Right cardiac atrium (tissue), 5 donors: ENCODE results near the gene HDAC9. TPM values are rescaled to one million over a fixed set of nuclear protein-coding genes. Genes with fewer than 3 reads are reported as not detected.
"Not testable (repeated sequence)": the region's sequence is repeated elsewhere in the genome, so short reads cannot be mapped to it uniquely, and the experiment has no call there.

Source experiments
- ATAC-seq, 2 donors: fragments of 200-7000 bp; cut with Tn5 transposase; one replicate each; pipeline versions ENCODE4 v1.8.0 to v1.9.1; 2020; ENCODE audit warnings: moderate library complexity in 2 of 2, mild to moderate bottlenecking in 1 of 2
- DNase-seq, 3 donors: peaks; one replicate each; pipeline ENCODE4 v3.0.0-alpha.2; 2020
- H3K27ac ChIP-seq: one replicate; pipeline ENCODE4 v1.5.1; 2013; ENCODE audit warnings: mild to moderate bottlenecking, low read length, control low read depth, moderate library complexity
- H3K27me3 ChIP-seq: one replicate; pipeline ENCODE4 v1.6.1; 2013; ENCODE audit not compliant: control insufficient read depth, insufficient read depth
- H3K4me1 ChIP-seq: one replicate; pipeline ENCODE4 v1.6.1; 2013; ENCODE audit warnings: low read length; ENCODE audit not compliant: control insufficient read depth, insufficient read depth
- H3K4me3 ChIP-seq: one replicate; pipeline ENCODE4 v1.5.1; 2013; ENCODE audit warnings: low read length, control low read depth
- H3K9me3 ChIP-seq: one replicate; pipeline ENCODE4 v1.6.1; 2013; ENCODE audit warnings: low read length; ENCODE audit not compliant: control insufficient read depth
- WGBS: extraction: QIAGEN DNeasy Blood & Tissue Kit; methylation state at CpG from one replicate; pipeline ENCODE4 v1.1.7; 2013; 5-methylcytosine and 5-hydroxymethylcytosine counted together
- intact Hi-C, 4 donors: fragments of 100-400 bp; cut with DNase I; formaldehyde crosslinking; loops; one replicate each; pipeline versions ENCODE4 v1.11.0 to v1.14.0; 2022 to 2023
- polyA plus RNA-seq: library from polyadenylated mRNA; stranded (reverse); fragments of 200-250 nt; gene quantifications from one replicate; pipeline ENCODE4 v1.2.3, GENCODE V29; 2013
- total RNA-seq, 4 donors: library from RNA; stranded (reverse); fragmentation: NEBNext Ultra II Directional; extraction: Animal tissue kit (Norgen Biotek cat#: 25700); gene quantifications; one replicate each; pipeline ENCODE4 v1.2.1, GENCODE V29; 2021
- donor health status: healthy with polysubstance abuse.
- donor health status: DM: no; HTN: yes; CAD: no.
- donor health status: DM: no; HTN: no; CAD: no.
- donor health status: DM: no; HTN: yes; CAD: no; lungs with severe emphysema.
- donor health status: DM: yes; HTN: yes; CAD: no.

Gene HDAC9
- total and polyA plus RNA-seq, 5 donors: 5.5 to 42.2 (median 22.6) TPM

DNA sequence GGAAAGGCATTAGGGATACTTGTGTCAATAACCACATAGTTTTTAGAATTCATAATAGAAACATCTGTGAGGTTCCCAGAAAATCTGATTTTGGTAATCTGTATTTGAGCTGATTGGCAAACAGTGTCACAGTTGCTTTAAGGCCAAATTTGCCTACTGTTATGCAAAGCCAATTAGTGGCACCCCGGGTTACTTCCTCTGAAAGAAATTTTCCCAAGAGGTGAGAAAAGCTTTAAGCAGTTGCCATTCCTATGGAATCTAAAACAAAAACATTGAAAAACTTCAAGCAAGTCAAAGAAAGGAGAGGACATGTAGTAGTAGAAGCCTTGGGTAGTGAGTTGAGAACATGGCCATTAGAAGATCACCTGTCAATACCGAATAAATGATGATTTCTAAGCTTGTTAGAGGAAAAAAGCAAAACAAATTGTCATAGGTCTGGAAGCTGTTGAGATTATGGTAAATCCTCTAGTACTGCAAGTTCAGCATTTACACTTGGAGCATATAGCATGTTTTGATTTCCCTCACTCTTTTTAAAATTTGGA lies 445.1 kb downstream of the HDAC9 start:
- H3K9me3 ChIP-seq: no peaks in the 10 kb centered on the region
- ATAC-seq (no peak), DNase-seq (no peak)
- H3K4me3 ChIP-seq: no peak overlapping the region
- H3K27me3 ChIP-seq: no peaks in the 10 kb centered on the region
- 33% methylated on average over 2 of the region's 2 CpGs for WGBS
- intact Hi-C loops: no loop called here
- no peak overlapping the region for H3K27ac ChIP-seq
- H3K4me1 ChIP-seq: no peaks in the 10 kb centered on the region

DNA sequence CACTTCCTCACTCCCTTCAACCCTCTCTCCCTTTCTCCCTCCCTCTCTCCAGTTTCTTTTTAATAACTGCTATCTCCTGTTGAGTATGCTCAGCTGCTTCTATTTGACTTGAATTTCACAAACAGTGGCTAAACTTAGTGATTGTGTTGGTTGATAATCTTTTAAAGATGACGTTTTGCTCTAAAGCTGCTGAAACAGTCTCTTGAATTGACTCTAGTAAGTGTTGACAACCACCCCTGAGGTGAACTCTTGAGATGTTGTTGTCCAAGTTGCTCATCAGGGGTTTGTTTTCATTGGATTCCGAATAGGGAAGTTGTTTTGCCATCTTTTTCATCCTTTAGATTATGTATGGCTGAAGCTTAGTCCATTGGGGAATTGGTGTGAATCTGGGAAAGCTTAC lies 445.7 kb downstream of the HDAC9 start:
- intact Hi-C loops: no loop called here
- Histone ChIP-seq H3K27me3 (no peaks in the 10 kb centered on the region), H3K4me3 (no peak overlapping the region), H3K27ac (no peak overlapping the region), H3K9me3 (no peaks in the 10 kb centered on the region), H3K4me1 (no peaks in the 10 kb centered on the region)
- WGBS: 22% methylated on average over 2 of the region's 2 CpGs
- ATAC-seq (peak in 1 of 2 donors; percentile 76), DNase-seq (no peak)

DNA sequence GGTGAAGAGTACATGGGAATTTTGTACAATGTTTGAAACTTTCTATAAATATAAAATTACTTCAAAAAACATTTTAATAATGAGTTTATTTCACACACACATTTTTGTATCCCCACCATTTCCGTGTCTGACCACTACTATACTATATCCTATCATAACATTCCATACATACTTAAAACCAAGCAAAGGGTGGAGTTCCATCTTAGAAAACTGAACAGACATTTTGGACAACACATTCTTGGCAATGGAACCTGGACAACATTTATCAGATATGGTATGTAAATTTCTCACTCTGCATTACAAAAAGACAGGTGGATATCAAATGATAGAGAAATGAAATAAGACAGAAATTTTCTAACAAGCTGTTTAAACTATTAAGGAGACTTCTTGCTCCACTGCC lies 453.0 kb downstream of the HDAC9 start:
- no peak overlapping the region for H3K27ac ChIP-seq
- no peak for ATAC-seq
- no peaks in the 10 kb centered on the region for H3K27me3 ChIP-seq
- no peak for DNase-seq
- intact Hi-C loops: no loop called here
- H3K4me1 ChIP-seq: no peaks in the 10 kb centered on the region
- H3K4me3 ChIP-seq: no peak overlapping the region
- 57% methylated on average over 1 of the region's 1 CpG for WGBS
- H3K9me3 ChIP-seq: no peaks in the 10 kb centered on the region

DNA sequence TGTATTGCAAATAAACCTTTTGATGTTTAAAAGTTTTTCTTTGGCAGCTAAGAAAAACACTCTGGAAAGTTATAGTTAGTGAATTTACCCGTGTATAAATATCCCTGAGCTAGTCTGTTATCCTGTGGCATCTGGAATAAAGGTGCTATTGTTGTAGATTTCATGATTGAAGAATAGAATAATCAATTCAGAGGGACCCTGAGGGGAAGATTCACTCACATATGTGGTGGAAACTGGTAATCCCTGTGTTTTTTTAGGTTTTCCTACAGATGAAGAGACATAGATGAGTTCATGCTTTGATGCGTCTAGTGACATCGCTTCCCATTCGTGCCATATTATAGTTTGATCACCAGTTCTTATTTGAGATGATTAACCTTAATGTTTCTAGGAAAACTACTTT lies 457.3 kb downstream of the HDAC9 start:
- Histone ChIP-seq H3K27ac (no peak overlapping the region), H3K9me3 (no peaks in the 10 kb centered on the region), H3K27me3 (no peaks in the 10 kb centered on the region), H3K4me3 (no peak overlapping the region), H3K4me1 (no peaks in the 10 kb centered on the region)
- ATAC-seq (no peak), DNase-seq (no peak)
- intact Hi-C loops: no loop called here
- 86% methylated on average over 4 of the region's 4 CpGs for WGBS

DNA sequence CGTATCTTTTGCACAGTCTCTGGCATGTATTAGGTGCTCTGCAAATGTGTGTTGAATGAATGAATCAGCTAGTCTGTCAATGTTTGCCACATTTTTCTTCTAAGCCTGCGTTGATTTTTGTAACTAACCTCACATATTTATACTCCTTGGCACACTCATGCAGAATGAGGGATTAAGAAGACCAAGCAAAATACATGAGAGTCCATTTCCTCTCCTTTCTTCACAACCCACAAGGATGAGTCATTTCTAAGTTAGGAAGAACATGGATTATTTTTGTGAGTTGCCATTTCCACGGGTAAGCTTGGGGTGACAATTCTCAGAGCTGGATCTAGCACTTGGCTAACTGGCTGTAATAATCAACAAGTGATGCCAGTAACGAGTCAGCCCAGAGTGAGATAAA lies 463.1 kb downstream of the HDAC9 start:
- Histone ChIP-seq H3K9me3 (no peaks in the 10 kb centered on the region), H3K27me3 (no peaks in the 10 kb centered on the region), H3K27ac (no peak overlapping the region), H3K4me1 (no peaks in the 10 kb centered on the region), H3K4me3 (no peak overlapping the region)
- intact Hi-C loops: no loop called here
- no peak for ATAC-seq
- DNase-seq: no peak
- WGBS: 73% methylated on average over 4 of the region's 4 CpGs

DNA sequence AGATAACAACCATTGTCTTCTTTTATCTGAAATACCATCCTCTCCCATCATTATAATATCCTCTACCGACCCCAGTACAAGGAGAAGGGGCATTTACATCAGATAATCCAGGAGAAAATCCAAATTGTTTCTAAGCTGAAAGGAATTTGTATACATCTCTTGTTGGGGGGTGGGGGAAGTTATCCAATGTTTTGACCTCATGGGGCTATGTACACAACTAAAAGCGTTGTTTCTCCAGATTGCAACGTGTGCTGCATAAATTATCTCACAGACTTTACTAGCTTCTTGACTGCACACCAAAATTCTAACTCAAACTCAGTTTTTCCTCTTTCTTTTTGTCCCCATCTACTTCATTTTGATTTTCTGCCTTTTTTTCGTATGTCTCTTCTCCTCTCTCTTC lies 465.2 kb downstream of the HDAC9 start:
- ATAC-seq: no peak
- intact Hi-C loops: no loop called here

DNA sequence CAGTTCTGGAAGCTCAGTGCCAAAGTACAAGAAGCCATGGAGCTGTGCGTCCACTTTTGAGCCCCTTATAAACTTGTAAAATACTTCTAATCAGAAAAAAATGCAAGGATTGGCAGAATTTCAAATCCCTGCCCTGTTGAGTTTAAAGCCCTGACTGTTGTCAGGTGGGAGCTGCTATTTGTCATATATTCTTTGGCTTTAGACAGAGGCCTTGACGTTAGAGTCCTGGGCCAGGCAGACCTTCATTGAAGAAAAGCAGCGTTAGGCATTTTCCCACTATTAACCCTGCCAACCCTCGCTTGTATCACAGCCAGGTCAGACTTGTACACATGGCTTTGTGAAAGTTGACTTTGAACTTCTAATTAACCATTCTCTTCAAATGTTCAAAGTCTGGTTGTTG lies 466.5 kb downstream of the HDAC9 start:
- Histone ChIP-seq H3K4me1 (no peaks in the 10 kb centered on the region), H3K4me3 (no peak overlapping the region), H3K27ac (no peak overlapping the region), H3K27me3 (no peaks in the 10 kb centered on the region), H3K9me3 (no peaks in the 10 kb centered on the region)
- DNase-seq (no peak), ATAC-seq (no peak)
- intact Hi-C loops: no loop called here
- WGBS: 64% methylated on average over 4 of the region's 4 CpGs

More for the DNA sequence above, 465.2 kb downstream of the HDAC9 start:
- H3K27me3 ChIP-seq: no peaks in the 10 kb centered on the region
- 55% methylated on average over 4 of the region's 4 CpGs for WGBS
- DNase-seq: no peak
- no peaks in the 10 kb centered on the region for H3K9me3 ChIP-seq
- no peak overlapping the region for H3K27ac ChIP-seq
- H3K4me3 ChIP-seq: no peak overlapping the region
- H3K4me1 ChIP-seq: no peaks in the 10 kb centered on the region

DNA sequence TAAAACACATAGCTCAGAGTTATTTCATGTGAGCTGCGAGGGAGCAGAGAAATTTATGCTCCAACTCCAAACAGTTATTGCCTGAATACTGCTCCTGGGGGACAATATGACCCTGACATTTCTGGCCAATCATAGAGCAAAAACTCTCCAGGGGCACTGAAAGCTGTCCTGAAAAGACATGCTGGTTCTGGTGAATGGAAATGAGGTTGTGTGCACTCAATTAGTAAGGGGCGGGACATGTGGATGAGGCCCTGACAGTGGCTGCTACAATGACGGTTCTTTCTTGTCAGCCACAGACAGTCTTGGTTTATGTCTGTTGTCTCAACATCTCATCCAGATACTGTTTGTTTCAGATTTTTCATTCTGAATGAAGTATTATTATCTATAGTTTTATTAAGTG lies 470.1 kb downstream of the HDAC9 start:
- Histone ChIP-seq H3K4me1 (no peaks in the 10 kb centered on the region), H3K27ac (no peak overlapping the region), H3K4me3 (no peak overlapping the region), H3K27me3 (no peaks in the 10 kb centered on the region), H3K9me3 (no peaks in the 10 kb centered on the region)
- no peak for ATAC-seq
- DNase-seq: no peak
- intact Hi-C loops: no loop called here
- WGBS: 86% methylated on average over 3 of the region's 3 CpGs

DNA sequence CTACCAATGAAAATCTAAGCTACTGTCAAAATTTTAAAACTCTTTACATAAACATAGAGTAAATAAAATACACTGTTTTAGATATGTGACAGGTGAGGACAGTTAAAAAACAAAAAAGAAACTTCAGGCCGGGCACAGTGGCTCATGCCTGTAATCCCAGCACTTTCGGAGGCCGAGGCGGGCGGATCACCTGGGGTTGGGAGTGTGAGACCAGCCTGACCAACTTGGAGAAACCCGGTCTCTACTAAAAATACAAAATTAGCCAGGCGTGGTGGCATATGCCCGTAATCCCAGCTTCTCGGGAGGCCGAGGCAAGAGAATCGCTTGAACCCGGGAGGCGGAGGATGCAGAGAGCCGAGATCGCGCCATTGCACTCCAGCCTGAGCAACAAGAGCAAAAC lies 472.2 kb downstream of the HDAC9 start:
- WGBS: 96% methylated on average over 16 of the region's 16 CpGs
- ATAC-seq, H3K9me3 ChIP-seq, H3K27ac ChIP-seq, intact Hi-C loops, H3K27me3 ChIP-seq, H3K4me1 ChIP-seq, H3K4me3 ChIP-seq, DNase-seq: not testable (repeated sequence)

DNA sequence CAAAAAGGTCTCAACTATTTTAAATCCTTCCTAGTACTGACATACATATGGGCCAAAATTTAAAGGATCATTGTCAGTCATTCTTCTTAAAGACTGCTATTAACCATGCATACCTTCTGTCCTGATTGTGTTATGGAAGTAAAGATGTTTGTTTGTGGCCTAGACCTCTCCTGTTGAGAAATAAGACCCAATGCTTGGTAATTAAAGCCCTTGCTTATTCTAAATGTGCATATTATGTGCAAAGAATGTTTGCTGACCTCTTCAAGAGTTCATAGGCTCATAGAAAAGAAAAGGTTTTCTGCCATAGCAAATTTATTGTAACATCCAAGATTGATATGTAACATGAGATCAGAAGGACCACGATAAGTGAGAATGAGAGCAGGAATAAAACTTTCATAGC lies 476.3 kb downstream of the HDAC9 start:
- 92% methylated on average over 1 of the region's 1 CpG for WGBS
- H3K4me3 ChIP-seq: no peak overlapping the region
- H3K9me3 ChIP-seq: no peaks in the 10 kb centered on the region
- no peaks in the 10 kb centered on the region for H3K27me3 ChIP-seq
- no peak overlapping the region for H3K27ac ChIP-seq
- ATAC-seq (no peak), DNase-seq (no peak)
- intact Hi-C loops: no loop called here
- H3K4me1 ChIP-seq: no peaks in the 10 kb centered on the region

DNA sequence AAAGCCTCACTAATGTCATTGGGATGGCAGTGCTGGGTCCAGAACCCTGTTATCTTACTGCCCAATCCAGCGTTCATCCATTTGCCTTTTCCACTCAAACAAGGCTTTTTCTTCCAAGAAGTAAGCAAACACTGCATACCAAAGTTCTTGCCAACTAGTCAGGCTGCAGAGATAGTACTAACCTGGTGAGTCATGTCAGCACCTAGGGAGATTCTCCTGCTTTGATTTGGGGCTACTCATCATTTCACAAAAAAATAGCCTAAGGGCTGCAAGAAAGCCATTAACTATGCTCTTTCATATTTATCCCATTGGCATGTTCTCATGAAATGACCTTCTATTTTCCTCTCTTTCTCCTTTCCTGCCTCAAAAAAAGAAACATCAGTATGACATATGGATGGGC lies 479.3 kb downstream of the HDAC9 start:
- no peak overlapping the region for H3K4me3 ChIP-seq
- no peaks in the 10 kb centered on the region for H3K9me3 ChIP-seq
- intact Hi-C loops: no loop called here
- no peak for ATAC-seq
- H3K27ac ChIP-seq: no peak overlapping the region
- no peak for DNase-seq
- no peaks in the 10 kb centered on the region for H3K4me1 ChIP-seq
- 88% methylated on average over 1 of the region's 1 CpG for WGBS
- H3K27me3 ChIP-seq: no peaks in the 10 kb centered on the region

DNA sequence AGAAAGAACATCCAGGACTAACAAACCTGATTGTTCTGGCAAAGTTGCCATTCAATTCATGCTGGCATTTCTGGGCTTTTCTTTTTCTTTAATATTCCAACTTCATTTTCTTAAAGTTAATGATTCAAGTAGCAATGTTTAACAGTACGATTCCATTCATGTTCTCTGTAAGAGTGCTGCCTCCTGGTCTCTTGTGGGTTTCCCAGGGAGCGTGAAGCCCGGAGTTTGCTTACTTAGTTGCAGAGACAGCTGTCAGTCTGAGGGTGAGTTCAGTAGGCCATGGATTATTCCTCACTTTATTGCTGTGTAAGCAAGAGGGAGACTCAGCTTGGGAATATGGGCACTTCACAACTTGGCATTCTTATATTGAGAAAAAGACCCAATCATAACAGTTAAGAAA lies 479.7 kb downstream of the HDAC9 start:
- DNase-seq (no peak), ATAC-seq (no peak)
- H3K27me3 ChIP-seq: no peaks in the 10 kb centered on the region
- H3K4me3 ChIP-seq: no peak overlapping the region
- no peak overlapping the region for H3K27ac ChIP-seq
- no peaks in the 10 kb centered on the region for H3K9me3 ChIP-seq
- H3K4me1 ChIP-seq: no peaks in the 10 kb centered on the region
- intact Hi-C loops: no loop called here
- 83% methylated on average over 3 of the region's 3 CpGs for WGBS
